CD4-positive, CD25-positive, alpha-beta regulatory T cell (primary cell): ENCODE data around the gene TPPP3. TPM values are rescaled to one million over a fixed set of nuclear protein-coding genes. Genes with fewer than 3 reads are reported as not detected.
A peak's percentile ranks its signal among the peaks of the same experiment; 100 is the strongest.

ENCODE experiments used
- ATAC-seq, 2 donors: fragments of 150-1000 bp; cut with Tn5 transposase; one replicate each; pipeline ENCODE4 v1.10.0; 2021; ENCODE audit warnings: low read depth in 2 of 2, moderate number of reproducible peaks in 2 of 2, moderate library complexity in 1 of 2
- DNase-seq, 3 donors: peaks; one replicate each; pipeline versions ENCODE4 v3.0.0 to v3.0.0-alpha.2; 2012 to 2022; ENCODE audit warnings: mixed read lengths in 1 of 3
- H3K27ac ChIP-seq: one replicate; pipeline ENCODE4 v1.7.0; 2013; ENCODE audit warnings: mild to moderate bottlenecking, low read length; ENCODE audit not compliant: insufficient read depth, poor library complexity, severe bottlenecking
- H3K27me3 ChIP-seq: one replicate; pipeline ENCODE4 v1.7.0; 2013; ENCODE audit warnings: low read length; ENCODE audit not compliant: control insufficient read depth, insufficient read depth
- H3K36me3 ChIP-seq: one replicate; pipeline ENCODE4 v1.7.0; 2013; ENCODE audit warnings: mild to moderate bottlenecking, low read length, moderate library complexity; ENCODE audit not compliant: control insufficient read depth, insufficient read depth
- H3K4me1 ChIP-seq: 2 replicates; pipeline ENCODE4 v1.7.0; 2013; ENCODE audit warnings: mild to moderate bottlenecking, low read length; ENCODE audit not compliant: insufficient read depth, control insufficient read depth, poor library complexity, severe bottlenecking
- H3K4me3 ChIP-seq: one replicate; pipeline ENCODE4 v1.7.0; 2013; ENCODE audit warnings: low read depth, mild to moderate bottlenecking, low read length, moderate library complexity
- H3K9me3 ChIP-seq, 2 experiments: 1 replicate in 1 of 2; 2 replicates in 1 of 2; pipeline ENCODE4 v1.7.0; 2013; ENCODE audit warnings: low read length in 2 of 2, mild to moderate bottlenecking in 1 of 2, moderate library complexity in 1 of 2; ENCODE audit not compliant: control insufficient read depth in 2 of 2
- H3K27ac Mint-ChIP-seq, 3 donors: one replicate each; pipeline ENCODE4 v1.8.0; 2020 to 2022; ENCODE audit warnings: mild to moderate bottlenecking in 3 of 3, mixed read lengths in 3 of 3, moderate library complexity in 2 of 3
- H3K27me3 Mint-ChIP-seq: one replicate; pipeline ENCODE4 v1.8.0; 2022; ENCODE audit warnings: mild to moderate bottlenecking, mixed read lengths
- H3K36me3 Mint-ChIP-seq: one replicate; pipeline ENCODE4 v1.8.0; 2020; ENCODE audit warnings: mixed read lengths
- H3K4me1 Mint-ChIP-seq, 4 donors: one replicate each; pipeline ENCODE4 v1.8.0; 2020 to 2022; ENCODE audit warnings: mixed read lengths in 4 of 4, mild to moderate bottlenecking in 1 of 4
- H3K4me3 Mint-ChIP-seq, 4 donors: one replicate each; pipeline ENCODE4 v1.8.0; 2020 to 2022; ENCODE audit warnings: mild to moderate bottlenecking in 4 of 4, mixed read lengths in 4 of 4, moderate library complexity in 3 of 4
- H3K9me3 Mint-ChIP-seq, 7 donors: one replicate each; pipeline ENCODE4 v1.8.0; 2020 to 2022; ENCODE audit warnings: mixed read lengths in 7 of 7, mild to moderate bottlenecking in 3 of 7, moderate library complexity in 2 of 7
- polyA plus RNA-seq, 4 donors: library from polyadenylated mRNA; unstranded; fragments of 300-500 nt; fragmentation: Illumina TruSeq; gene quantifications; one replicate each; pipeline ENCODE4 v1.2.3, GENCODE V29; 2021
- total RNA-seq: library from RNA; stranded (reverse); gene quantifications from one replicate; pipeline ENCODE4 v1.2.3, GENCODE V29; 2022

The TPPP3 gene
- total RNA-seq (not detected), polyA plus RNA-seq (not detected)

DNA sequence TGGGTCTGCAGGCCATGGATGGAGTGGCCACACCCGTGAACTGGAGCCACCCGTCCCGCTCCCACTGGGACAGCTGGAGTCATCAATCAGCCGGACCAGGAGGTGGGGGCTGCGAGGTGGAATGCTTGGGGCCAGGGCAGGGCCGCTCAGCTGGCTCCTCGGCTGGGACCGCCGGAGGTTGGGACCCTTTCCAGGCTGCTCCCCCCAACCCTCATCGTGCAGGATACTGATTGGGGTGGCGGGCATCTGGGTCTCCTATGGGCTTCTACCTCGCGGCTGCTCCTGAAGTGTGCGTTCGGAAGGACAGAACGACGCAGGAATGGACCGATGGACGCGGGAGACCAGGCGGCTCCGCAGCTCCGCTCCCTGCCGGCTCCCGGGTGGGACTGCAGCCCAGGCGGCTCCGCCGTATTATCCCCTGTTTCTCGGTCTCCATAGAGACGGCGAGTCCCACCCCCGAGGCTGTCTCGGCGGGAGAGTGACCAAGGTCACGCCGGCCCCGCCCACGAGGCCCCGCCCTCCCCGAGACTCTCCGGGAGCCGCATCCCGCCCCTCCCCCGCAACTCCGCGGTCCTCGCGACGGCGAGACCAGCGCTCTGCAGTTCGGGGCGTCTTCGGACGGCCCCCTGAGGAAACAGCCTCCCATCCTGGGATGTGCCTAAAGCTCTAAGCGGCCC is at the start of gene TPPP3:
Gene TPPP3, minus strand, starts transcription at position 388 of the 677 bp plus-strand sequence. CDS start 2,387 bp downstream, outside the sequence.
- Mint-ChIP-seq H3K27me3 (peaks cover 47% of the 10 kb centered on the region), H3K9me3 (peaks cover 0 to 1% (median 0%) of the 10 kb centered on the region in 7 donors), H3K4me1 (peaks cover 0 to 18% (median 3%) of the 10 kb centered on the region in 4 donors), H3K36me3 (no peaks in the 10 kb centered on the region), H3K4me3 (peak within 1 kb of the TSS; percentile 22 to 62 (median 54)), H3K27ac (no peak within 1 kb of the TSS)
- ATAC-seq = peak in 1 of 2 donors; percentile 13
- DNase-seq = peak in 2 of 3 donors; percentile 7 to 16
- H3K4me3 ChIP-seq = no peak within 1 kb of the TSS
- H3K9me3 ChIP-seq = no peaks in the 10 kb centered on the region
- no peaks in the 10 kb centered on the region for H3K36me3 ChIP-seq
- H3K27ac ChIP-seq = no peak within 1 kb of the TSS
- no peaks in the 10 kb centered on the region for H3K27me3 ChIP-seq
- peaks cover 18% of the 10 kb centered on the region for H3K4me1 ChIP-seq

DNA sequence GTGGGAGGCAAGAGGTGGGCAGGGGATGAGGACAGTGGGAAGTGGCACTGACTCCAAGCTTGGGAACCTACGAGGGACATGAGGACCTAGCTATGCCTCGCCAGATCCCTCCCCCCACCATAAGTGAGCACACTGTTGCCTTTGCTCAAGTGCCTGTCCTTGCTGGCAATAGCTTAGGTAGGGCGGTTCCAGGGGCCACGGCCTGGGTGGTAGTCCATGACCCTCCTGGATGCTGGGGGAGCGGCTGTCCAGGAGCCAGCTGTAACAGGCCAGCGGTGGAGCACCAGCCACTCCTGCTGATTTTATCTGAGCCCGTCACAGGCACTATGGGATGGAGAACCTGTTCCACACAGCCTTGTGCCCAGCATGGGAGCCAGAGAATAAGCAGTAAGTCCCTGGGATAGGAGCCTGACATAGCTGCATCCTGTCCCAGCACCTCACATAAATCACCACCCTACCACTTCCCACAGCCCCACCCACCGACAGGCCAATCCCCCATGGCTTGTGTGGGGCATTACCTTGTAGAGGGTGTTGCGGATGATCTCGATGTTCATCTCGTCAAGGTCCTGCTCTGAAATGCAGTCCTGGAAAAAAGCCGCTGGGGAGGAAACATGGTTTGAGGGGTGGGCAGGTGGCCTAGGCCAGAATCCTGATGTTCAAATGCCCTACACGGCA is 49.4 kb upstream of the TPPP3 start:
- H3K36me3 ChIP-seq = peaks cover 32% of the 10 kb centered on the region
- no peak overlapping the region for H3K27ac ChIP-seq
- no peaks in the 10 kb centered on the region for H3K4me1 ChIP-seq
- no peak overlapping the region for H3K27ac Mint-ChIP-seq
- no peak overlapping the region for H3K4me3 Mint-ChIP-seq
- no peaks in the 10 kb centered on the region for H3K27me3 Mint-ChIP-seq
- no peaks in the 10 kb centered on the region for H3K9me3 ChIP-seq
- DNase-seq = no peak
- no peak overlapping the region for H3K4me3 ChIP-seq
- no peaks in the 10 kb centered on the region for H3K9me3 Mint-ChIP-seq
- no peaks in the 10 kb centered on the region for H3K27me3 ChIP-seq
- peaks cover 12% of the 10 kb centered on the region for H3K36me3 Mint-ChIP-seq
- no peak for ATAC-seq
- peaks cover 0 to 7% (median 0%) of the 10 kb centered on the region in 4 donors for H3K4me1 Mint-ChIP-seq

DNA sequence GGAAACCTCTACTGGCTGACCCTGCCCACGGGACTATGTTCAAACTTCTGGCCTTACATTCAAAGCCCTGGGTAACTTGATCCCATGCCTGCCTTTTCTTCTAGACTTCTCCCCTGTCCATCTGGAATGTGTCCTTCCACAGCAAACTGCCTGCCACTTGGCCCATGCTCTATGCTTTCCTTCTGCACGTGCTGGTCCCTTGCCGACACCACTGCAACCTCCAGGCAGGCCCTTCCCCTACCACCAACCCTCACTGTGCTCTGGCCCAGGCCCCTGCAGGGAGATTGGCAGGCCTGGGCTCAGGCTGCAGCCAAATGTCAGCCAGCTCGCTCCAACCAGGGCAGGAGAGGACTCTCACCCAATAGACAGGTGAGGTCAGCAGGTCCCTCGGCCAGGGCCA is 48.6 kb upstream of the TPPP3 start:
- Mint-ChIP-seq H3K36me3 (peaks cover 13% of the 10 kb centered on the region), H3K27me3 (no peaks in the 10 kb centered on the region), H3K4me1 (peaks cover 0 to 7% (median 0%) of the 10 kb centered on the region in 4 donors), H3K4me3 (no peak overlapping the region), H3K9me3 (peaks cover 0 to 1% (median 0%) of the 10 kb centered on the region in 7 donors), H3K27ac (peak overlapping the region in 2 of 3 donors; percentile 55 to 86)
- no peak overlapping the region for H3K27ac ChIP-seq
- no peaks in the 10 kb centered on the region for H3K27me3 ChIP-seq
- no peaks in the 10 kb centered on the region for H3K4me1 ChIP-seq
- no peaks in the 10 kb centered on the region for H3K9me3 ChIP-seq
- ATAC-seq (no peak), DNase-seq (no peak)
- no peak overlapping the region for H3K4me3 ChIP-seq
- peaks cover 31% of the 10 kb centered on the region for H3K36me3 ChIP-seq

DNA sequence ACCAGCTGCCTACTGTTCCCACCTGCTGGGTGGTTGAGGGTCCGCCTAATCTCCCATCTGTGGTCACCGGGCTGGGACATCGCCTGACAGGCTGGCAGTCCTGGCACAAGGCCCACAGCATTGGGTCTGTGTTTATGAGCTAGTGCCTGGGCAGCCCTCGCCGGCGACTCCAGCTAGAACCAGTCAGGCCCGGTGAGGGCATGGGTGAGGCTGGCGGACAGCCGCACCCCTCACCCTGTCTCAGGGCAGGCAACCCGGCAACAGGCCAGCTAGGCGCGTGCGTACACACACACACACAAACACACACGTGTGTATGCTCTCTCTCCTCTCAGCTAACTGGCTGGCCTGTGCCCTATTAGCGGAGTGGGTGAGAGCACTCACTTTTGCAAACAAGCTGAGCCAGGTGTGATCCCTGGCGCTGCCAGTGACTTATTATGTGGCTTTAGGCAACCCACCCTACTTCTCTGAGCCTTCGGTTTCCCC is 48.0 kb upstream of the TPPP3 start:
- H3K4me3 ChIP-seq = no peak overlapping the region
- ATAC-seq (no peak), DNase-seq (no peak)
- peaks cover 0 to 1% (median 0%) of the 10 kb centered on the region in 7 donors for H3K9me3 Mint-ChIP-seq
- H3K27ac ChIP-seq = no peak overlapping the region
- no peaks in the 10 kb centered on the region for H3K27me3 Mint-ChIP-seq
- peaks cover 13% of the 10 kb centered on the region for H3K36me3 Mint-ChIP-seq
- no peaks in the 10 kb centered on the region for H3K27me3 ChIP-seq
- H3K9me3 ChIP-seq = no peaks in the 10 kb centered on the region
- peaks cover 31% of the 10 kb centered on the region for H3K36me3 ChIP-seq
- H3K27ac Mint-ChIP-seq = peak overlapping the region in 1 of 3 donors; percentile 26
- no peaks in the 10 kb centered on the region for H3K4me1 ChIP-seq
- peaks cover 0 to 4% (median 0%) of the 10 kb centered on the region in 4 donors for H3K4me1 Mint-ChIP-seq
- H3K4me3 Mint-ChIP-seq = no peak overlapping the region

DNA sequence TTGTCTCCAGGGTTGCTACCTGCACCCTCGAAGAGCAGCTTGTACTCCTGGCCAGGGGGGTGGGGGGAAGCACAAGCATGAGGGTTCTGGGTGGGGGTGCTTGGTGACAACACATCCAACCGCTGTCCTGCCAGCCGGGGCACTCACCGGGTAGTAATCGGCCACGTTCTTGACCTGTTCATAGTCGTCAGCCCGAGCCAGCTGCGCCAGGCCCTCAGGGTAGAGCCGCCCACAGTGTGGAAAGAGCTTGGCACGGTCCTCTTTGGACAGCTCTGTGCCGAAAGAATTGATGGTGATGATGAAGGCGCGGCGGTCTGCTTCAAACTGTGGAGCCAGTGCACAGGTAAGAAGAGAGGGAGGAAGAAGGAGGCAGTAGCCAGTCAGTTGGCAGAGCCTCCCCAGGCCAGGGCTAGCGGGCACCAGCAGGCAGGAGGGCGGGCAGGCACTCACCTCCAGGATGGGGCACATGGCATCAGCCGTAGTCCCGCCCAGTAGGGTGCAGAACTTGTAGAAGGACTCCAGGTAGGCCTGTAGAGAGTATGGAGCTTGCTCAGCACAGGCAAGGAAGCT is 45.6 kb upstream of the TPPP3 start:
- Histone ChIP-seq H3K9me3 (no peaks in the 10 kb centered on the region), H3K4me1 (no peaks in the 10 kb centered on the region), H3K4me3 (no peak overlapping the region), H3K27ac (no peak overlapping the region), H3K36me3 (peaks cover 25% of the 10 kb centered on the region), H3K27me3 (no peaks in the 10 kb centered on the region)
- H3K36me3 Mint-ChIP-seq = peaks cover 13% of the 10 kb centered on the region
- no peak overlapping the region for H3K27ac Mint-ChIP-seq
- no peak overlapping the region for H3K4me3 Mint-ChIP-seq
- no peak for DNase-seq
- H3K27me3 Mint-ChIP-seq = peaks cover 5% of the 10 kb centered on the region
- no peak for ATAC-seq
- H3K9me3 Mint-ChIP-seq = peaks cover 0 to 1% (median 0%) of the 10 kb centered on the region in 7 donors
- H3K4me1 Mint-ChIP-seq = peaks cover 0 to 4% (median 0%) of the 10 kb centered on the region in 4 donors

DNA sequence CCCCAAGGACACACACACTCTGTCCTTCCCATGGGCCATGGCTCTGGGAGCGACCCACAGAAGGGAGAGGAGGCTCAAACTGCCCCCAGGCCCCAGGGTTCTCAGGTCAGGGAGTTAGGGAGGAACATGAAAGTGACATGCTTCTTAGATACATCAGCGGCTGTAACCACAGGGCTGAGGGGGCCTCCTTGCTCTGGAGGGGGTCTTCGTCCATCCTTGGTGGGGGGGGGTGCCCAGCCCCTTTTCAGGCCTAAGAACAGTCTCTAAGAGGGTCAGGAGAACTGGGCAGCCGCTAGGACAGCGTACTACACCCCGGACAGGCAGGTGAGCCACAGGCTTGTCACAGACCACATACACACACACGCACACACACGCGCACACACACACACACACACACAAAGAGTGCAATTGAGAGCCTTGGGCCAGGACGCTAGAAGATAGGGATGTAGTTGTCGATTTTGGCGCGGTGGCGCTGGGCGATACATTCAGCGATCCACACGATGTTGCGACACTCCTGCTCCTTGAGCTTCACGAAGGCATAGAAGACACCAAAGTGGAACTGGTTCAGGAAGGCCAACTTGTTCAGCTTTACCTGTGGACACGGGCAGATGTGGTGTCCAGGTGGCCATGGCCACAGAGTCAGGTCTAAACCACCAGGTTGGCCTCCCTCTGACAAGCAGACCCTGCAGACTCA is 44.9 kb upstream of the TPPP3 start:
- Mint-ChIP-seq H3K36me3 (peaks cover 13% of the 10 kb centered on the region), H3K4me3 (no peak overlapping the region), H3K27ac (no peak overlapping the region), H3K4me1 (peaks cover 0 to 4% (median 0%) of the 10 kb centered on the region in 4 donors), H3K9me3 (peaks cover 0 to 1% (median 0%) of the 10 kb centered on the region in 7 donors), H3K27me3 (peaks cover 5% of the 10 kb centered on the region)
- no peak overlapping the region for H3K27ac ChIP-seq
- no peaks in the 10 kb centered on the region for H3K27me3 ChIP-seq
- ATAC-seq (no peak), DNase-seq (no peak)
- H3K36me3 ChIP-seq = peaks cover 25% of the 10 kb centered on the region
- H3K9me3 ChIP-seq = no peaks in the 10 kb centered on the region
- H3K4me3 ChIP-seq = no peak overlapping the region
- H3K4me1 ChIP-seq = no peaks in the 10 kb centered on the region

DNA sequence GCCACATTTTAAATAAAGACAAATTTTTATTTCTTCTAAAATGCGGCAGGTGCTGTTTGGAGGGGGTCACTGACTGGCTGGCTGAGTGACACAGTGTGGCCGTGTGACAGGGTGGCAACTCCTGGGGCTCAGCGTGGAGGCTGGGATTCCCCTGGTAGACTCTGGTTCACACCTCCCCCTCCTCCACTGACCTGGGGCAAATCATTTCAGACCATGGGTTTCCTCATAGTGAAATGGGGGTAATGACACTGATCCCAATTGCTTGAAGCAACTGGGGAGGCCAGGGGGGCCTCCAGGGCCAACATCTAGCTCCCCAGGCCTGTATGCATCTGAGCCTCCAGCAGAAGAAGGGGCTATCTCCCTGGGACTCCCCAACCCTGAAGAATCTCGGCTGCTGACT is 44.2 kb upstream of the TPPP3 start:
- H3K36me3 ChIP-seq = peaks cover 19% of the 10 kb centered on the region
- Mint-ChIP-seq H3K4me1 (peaks cover 0 to 4% (median 0%) of the 10 kb centered on the region in 4 donors), H3K9me3 (peaks cover 0 to 1% (median 0%) of the 10 kb centered on the region in 7 donors), H3K36me3 (peaks cover 15% of the 10 kb centered on the region), H3K27me3 (peaks cover 7% of the 10 kb centered on the region), H3K27ac (no peak overlapping the region), H3K4me3 (no peak overlapping the region)
- H3K9me3 ChIP-seq = no peaks in the 10 kb centered on the region
- H3K4me1 ChIP-seq = no peaks in the 10 kb centered on the region
- H3K4me3 ChIP-seq = no peak overlapping the region
- ATAC-seq = no peak
- no peak overlapping the region for H3K27ac ChIP-seq
- no peaks in the 10 kb centered on the region for H3K27me3 ChIP-seq
- DNase-seq = no peak
